GM10266 (cell line): ENCODE results near the gene SLC13A5.

Experiments
- DNase-seq: peaks from one replicate; pipeline ENCODE4 v3.0.0; 2012; ENCODE audit errors: extremely low spot score
- TF ChIP-seq, protein P1 (sequence below): IDR thresholded peaks from 2 replicates; pipeline ENCODE4 v1.5.1; 2012; ENCODE audit warnings: mild to moderate bottlenecking, low read depth; ENCODE audit not compliant: control insufficient read depth, insufficient read depth; ENCODE audit errors: missing control alignments

SLC13A5 gene

DNA sequence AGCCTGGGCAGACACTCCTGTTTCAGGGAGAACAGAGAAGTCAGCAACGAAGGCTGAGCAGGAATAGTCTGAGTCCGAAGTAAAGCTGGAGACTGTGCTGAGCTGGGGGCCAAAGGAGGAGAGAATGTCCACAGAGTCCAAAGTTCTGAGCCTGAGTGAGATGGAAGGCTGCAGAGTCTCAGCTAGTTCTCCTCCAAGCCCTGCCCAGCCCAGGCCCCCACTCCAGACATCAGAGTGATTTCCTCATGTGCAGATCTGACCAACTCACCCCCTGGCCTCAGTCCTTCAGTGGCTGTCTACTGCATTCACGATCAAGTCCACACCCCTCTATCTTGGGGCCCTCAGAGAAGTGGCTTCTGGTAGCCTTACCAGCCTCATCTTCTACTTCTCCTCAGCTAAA, 21.6 kb downstream of the SLC13A5 start:
- no peak for DNase-seq
- TF ChIP-seq, protein P1, sequence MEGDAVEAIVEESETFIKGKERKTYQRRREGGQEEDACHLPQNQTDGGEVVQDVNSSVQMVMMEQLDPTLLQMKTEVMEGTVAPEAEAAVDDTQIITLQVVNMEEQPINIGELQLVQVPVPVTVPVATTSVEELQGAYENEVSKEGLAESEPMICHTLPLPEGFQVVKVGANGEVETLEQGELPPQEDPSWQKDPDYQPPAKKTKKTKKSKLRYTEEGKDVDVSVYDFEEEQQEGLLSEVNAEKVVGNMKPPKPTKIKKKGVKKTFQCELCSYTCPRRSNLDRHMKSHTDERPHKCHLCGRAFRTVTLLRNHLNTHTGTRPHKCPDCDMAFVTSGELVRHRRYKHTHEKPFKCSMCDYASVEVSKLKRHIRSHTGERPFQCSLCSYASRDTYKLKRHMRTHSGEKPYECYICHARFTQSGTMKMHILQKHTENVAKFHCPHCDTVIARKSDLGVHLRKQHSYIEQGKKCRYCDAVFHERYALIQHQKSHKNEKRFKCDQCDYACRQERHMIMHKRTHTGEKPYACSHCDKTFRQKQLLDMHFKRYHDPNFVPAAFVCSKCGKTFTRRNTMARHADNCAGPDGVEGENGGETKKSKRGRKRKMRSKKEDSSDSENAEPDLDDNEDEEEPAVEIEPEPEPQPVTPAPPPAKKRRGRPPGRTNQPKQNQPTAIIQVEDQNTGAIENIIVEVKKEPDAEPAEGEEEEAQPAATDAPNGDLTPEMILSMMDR, result no peak

DNA sequence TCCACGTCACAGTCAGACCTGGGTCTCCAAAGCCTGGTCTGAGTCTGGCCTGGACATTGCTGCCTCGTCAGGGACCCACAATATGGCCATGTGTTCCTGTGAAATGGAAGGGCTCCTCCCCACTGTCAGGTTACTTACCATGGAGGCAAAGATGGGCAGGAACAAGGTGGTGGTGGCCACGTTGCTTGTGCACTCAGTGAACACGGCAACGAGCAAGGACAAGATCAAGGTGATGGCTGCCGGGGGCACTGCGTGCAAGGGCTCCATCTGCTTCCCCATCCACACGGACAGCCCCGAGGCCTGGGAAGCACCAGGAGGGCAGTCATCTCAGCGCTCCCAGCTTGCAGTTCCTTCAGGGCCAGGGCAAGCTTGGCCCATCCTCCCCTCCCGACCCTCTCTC, 22.5 kb downstream of the SLC13A5 start:
- no peak for DNase-seq

DNA sequence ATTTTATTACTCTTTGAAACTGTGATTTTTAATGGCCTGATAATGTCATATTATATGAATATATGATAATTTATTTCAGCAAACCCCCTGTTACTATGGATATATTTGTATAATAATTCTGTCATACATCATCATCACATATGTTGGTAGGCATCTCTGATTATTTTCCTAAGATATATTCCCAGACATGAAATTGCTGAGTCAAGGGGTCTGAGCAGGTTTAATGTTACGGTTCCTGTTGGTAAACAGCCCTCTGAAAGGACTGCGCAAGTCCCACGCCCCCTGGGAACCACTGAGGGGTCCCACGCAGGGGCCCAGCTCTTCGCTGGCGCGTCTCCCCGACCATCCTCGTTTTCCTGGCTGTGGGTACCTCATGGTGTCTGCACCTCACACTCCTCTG, 24.2 kb downstream of the SLC13A5 start:
- no peak for DNase-seq
- TF ChIP-seq, protein P1, result no peak

More for the DNA sequence above, 22.5 kb downstream of the SLC13A5 start:
- TF ChIP-seq, protein P1, result no peak

DNA sequence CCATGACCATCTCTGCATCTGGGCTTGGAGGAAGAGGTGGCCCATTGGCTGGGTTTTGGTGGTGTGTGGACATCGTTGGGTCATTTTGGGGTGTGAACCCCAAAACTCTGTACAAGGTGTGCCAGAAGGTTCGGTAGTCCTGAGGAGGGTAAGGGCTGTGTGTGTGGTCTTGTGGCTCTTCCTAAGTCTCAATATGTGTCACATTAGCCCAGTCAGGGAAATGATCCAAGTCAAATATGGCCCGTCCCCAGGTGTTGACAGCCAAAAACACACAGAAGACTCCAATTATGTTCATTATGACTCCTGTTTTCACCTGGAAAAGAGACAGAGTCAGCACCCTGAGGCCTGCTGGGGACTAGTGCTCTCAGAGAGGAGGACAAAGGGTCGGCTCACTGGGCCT, 27.1 kb downstream of the SLC13A5 start:
- TF ChIP-seq, protein P1, result no peak
- no peak for DNase-seq

DNA sequence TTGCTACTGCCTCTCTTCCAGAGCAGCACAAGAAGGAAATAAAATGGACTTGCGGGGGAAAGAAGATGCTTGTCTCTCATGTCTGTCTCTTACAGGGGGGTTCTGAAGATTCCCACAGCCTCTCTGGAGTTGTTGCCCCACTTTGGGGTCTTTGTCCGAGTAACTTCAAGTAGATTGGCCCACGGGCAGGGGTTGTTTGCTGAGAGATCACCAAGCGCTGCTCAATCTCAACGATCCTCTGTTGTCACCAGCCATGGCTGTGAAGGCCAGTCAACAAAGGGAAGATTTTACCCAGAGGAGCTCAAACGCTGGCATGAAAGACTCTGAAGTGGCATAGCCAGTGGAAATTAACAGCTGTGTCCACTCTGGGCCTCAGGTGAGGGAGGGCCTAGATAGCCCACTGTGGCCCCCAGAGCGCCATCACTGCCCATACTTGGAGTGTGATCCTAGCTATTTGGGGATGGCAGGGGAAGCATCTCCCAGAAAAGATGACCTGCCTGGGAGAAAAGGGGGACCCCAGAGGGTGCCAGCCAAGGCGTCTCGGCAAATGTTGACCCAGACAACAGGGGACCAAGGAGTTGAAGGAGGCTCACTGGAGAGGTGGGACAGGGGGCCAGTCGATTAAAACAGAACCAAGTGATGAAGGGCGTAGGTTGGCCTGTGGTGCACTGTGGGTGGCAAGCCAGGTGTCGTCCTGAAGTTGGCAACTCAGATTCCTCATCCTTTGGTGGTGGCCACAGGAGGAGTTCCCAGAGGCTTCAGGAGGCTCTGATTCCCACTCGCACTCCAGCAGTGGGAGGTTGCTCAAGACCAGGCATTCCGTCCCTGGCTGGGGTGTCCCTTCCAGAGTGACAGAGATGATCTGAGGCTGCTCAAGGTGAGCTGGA, 28.0 kb downstream of the SLC13A5 start:
- DNase-seq, result no peak
- TF ChIP-seq, protein P1, result no peak

DNA sequence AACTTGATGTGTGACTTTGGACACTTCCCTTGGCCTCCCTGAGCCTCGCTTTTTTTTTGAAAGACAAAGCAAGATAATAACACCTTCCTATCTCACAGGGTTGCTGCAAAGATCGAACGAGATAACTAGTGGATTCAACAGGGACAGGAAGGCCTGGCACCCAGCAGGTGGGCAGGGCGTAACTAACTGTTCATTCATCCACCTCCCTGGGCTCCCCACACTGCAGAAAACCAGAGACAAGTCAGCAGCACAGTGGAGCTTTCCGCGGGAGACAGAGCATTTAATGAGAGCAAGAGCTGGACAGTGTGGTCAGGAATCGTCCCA, 28.7 kb downstream of the SLC13A5 start:
- DNase-seq, result no peak
- TF ChIP-seq, protein P1, result no peak

DNA sequence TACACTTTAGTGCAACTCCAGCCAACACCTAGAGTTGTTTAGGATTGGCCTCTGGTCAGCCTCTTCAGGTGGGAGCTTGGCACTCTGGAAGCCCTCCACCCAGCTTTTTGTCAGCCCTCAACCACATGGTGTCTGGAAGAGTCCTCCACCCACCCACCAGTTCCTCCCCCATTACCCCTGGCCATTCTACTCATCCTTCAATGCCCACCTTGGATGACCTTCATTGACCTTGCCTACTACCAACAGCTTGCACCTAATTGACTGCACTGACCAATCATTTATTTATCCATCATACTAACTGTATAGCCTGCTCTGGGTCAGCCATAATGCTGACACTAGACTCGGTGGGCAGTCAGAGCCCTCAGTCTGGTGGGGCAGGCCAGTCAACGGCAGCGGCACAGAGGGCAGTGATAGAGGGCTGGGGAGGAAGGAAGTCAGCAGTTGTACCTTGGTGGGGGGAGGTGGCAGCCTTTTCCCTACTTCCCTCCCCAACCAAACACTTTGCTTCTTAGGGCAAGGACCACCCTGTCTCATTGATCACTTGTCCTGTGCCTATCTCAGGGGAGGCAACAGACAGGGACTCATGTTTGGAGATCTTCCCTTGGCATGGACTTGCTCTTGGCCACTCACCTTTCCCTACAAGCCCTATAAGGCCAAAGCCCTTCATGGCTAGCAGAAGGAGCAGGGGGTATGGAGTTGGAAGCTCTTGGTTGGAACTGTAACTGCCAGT, 29.3 kb downstream of the SLC13A5 start:
- TF ChIP-seq, protein P1, result no peak
- DNase-seq, result no peak
